ENCODE measurements around the gene FILIP1L. TPM values are rescaled to one million over a fixed set of nuclear protein-coding genes. Genes with fewer than 3 reads are reported as not detected.

The FILIP1L gene
- total RNA-seq, 2 donors from 2014 or later: 370 to 630 TPM

GRCh38 chr3:99900248-99900647 lies 214.1 kb downstream of the FILIP1L start:
- DNase-seq (ENCODE audit: low spot score): no peak
- intact Hi-C loops (cut with DNase I): no loop called here

DNA sequence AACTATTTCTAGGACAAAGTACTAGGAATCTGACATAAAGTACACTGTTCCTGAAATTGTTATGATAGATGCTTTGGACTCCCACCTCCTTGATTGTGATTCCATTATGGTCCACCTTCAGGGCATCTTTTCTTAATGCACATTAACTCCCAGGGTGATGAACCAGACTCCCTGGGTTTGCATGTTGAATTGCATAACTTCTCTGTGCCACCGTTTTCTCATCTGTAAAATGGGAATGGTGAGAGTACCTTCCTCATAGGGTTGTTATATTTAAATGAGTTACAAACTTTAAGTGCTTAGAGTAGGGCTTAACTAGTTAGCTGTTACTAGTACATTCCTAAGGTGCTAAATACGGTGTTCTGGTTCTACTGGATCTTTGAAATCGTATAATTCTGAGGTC lies 214.7 kb downstream of the FILIP1L start:
- no peak for DNase-seq (ENCODE audit: low spot score)
- intact Hi-C loops (cut with DNase I): no loop called here

DNA sequence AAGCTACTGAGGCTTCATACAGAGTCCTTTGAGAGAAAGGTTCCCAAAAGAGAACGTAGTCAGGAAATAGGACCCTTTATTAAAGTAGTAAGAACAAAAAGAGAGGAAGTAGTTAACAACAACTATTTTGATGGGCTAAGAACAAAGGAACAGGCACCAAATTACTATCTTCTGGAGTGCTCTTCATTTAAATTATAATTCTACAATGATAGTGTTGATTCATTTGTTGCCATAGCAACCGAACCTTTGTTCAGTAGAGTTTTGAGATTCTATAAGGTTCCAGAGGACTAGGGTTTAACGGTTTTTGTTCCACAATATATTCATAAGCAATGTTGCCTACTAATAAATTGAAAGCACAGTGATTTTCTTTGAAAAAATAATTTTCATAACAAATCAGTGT lies 217.8 kb downstream of the FILIP1L start:
- DNase-seq (ENCODE audit: low spot score): no peak
- intact Hi-C loops (cut with DNase I): no loop called here

DNA sequence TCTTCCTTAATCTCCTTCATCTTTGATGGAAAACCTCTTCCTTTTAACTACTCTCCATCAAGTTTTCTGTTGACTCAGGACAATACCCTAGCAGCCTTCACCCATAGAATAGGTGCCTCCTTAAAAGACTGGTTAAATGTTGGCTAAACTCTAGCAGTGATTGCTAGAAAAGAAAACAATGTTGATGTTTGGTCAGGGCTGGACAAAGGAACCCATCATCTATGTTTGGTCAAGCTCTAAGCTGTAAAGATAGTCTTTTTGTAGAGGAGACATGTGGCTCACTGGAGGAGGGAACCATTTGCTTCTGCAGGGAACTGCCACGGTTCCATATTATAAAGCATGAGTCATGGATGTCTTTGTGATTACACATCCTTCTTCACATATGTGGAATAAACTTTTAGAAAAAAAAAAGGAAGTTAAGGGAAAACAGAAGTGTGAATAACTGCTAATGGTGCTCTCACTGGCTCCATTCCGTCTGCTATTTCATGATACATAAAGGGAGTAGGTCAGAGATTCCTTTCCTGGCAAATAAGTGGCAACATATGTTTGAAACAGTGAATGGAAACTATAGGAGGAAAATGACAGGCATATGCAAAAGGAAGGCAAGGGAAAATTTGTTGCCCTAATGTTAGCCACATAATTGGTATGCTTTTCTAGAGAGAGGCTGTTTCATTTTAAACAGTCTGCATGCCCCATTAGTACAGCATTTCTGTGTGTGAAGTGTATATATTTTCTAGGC lies 218.4 kb downstream of the FILIP1L start:
- intact Hi-C loops (cut with DNase I): no loop called here
- DNase-seq (ENCODE audit: low spot score): no peak

- no peak for DNase-seq (ENCODE audit: low spot score)
- intact Hi-C loops (cut with DNase I): no loop called here
These were observed 219.1 kb downstream of the FILIP1L start for GRCh38 chr3:99895131-99895696.

DNA sequence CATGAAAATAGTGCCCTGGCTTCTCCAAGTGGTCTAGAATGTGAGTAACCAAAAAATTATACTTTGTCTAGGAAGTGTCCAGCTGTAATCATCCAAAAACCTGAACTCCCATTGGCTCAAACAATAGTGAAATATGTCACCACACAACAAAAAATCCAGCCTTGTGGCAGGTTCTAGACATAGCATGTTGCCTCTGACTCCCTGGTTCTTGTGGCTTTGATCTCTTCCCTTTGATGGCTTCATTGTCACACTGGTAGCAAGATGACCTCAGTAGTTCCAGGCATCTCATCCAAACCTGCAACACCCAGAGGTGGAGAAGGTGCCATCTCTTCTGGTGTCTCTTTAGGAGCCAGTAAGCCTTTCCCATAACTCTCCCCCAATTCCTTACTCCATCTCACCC lies 222.0 kb downstream of the FILIP1L start:
- intact Hi-C loops (cut with DNase I): no loop called here
- DNase-seq (ENCODE audit: low spot score): no peak

GRCh38 chr3:99891610-99892285 lies 222.6 kb downstream of the FILIP1L start:
- intact Hi-C loops (cut with DNase I): no loop called here
- no peak for DNase-seq (ENCODE audit: low spot score)

DNA sequence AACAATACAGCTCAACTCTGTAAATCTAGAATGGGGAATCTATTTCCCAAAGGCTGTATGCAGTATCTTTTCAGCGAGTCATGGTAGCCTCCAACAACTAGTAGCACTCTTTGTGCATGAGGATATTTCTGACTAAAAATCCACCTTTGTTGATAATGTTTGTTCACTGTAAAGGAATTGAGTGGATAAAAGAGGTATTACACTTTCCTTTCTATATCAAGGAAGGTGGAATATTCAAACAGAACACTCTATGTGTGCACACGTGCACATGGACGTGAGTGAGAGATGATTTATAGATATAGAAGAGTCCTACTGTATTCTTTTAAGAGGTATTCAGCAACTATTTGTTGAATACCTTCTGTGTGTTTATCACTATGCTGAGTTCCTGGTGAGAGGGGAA lies 228.4 kb downstream of the FILIP1L start:
- intact Hi-C loops (cut with DNase I): no loop called here
- no peak for DNase-seq (ENCODE audit: low spot score)

GRCh38 chr3:99885085-99885484 lies 229.2 kb downstream of the FILIP1L start:
- DNase-seq (ENCODE audit: low spot score): no peak
- intact Hi-C loops (cut with DNase I): no loop called here

DNA sequence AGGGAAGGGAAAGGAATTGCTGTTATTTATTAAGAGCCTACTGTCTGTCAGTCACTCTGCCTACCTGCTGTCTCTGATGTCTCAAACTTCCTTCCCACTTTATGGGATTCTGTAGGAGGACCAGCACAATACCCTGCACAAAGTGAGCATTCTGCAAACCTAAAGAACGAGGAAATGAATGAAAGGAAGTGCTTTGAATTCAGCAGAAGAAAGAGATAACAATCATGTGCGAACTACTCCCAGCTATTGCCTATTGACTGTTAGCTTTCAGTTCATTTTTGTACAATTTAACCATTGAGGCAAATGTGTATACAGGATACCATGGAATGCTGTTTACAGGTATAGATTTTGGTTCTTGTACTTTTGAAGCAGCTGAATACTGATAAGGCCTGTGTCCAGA lies 229.8 kb downstream of the FILIP1L start:
- no peak for DNase-seq (ENCODE audit: low spot score)
- intact Hi-C loops (cut with DNase I): loop anchor here in 1 of 2 donors (5.0 kb wide), 1 partner anchor 53 kb away; no protein-coding TSS in a partner anchor

GRCh38 chr3:99883693-99884092 lies 230.6 kb downstream of the FILIP1L start:
- intact Hi-C loops (cut with DNase I): loop anchor here in 1 of 2 donors (5.0 kb wide), 1 partner anchor 54 kb away; no protein-coding TSS in a partner anchor

GRCh38 chr3:99883138-99883461 lies 231.2 kb downstream of the FILIP1L start:
- intact Hi-C loops (cut with DNase I): loop anchor here in 1 of 2 donors (5.0 kb wide), 1 partner anchor 54 kb away; no protein-coding TSS in a partner anchor
- no peak for DNase-seq (ENCODE audit: low spot score)

More at GRCh38 chr3:99883693-99884092, 230.6 kb downstream of the FILIP1L start:
- DNase-seq (ENCODE audit: low spot score): no peak

GRCh38 chr3:99882436-99883137 lies 231.7 kb downstream of the FILIP1L start:
- intact Hi-C loops (cut with DNase I): loop anchor here in 1 of 2 donors (5.0 kb wide), 1 partner anchor 55 kb away; no protein-coding TSS in a partner anchor
- DNase-seq (ENCODE audit: low spot score): no peak

GRCh38 chr3:99881121-99881524 lies 233.2 kb downstream of the FILIP1L start:
- DNase-seq (ENCODE audit: low spot score): no peak
- intact Hi-C loops (cut with DNase I): loop anchor here in 1 of 2 donors (5.0 kb wide), 1 partner anchor 56 kb away; no protein-coding TSS in a partner anchor

- no peak for DNase-seq (ENCODE audit: low spot score)
- intact Hi-C loops (cut with DNase I): loop anchor here in 1 of 2 donors (10.0 kb wide), 1 partner anchor 66 kb away; no protein-coding TSS in a partner anchor
These were observed 235.0 kb downstream of the FILIP1L start for GRCh38 chr3:99879275-99879674.

DNA sequence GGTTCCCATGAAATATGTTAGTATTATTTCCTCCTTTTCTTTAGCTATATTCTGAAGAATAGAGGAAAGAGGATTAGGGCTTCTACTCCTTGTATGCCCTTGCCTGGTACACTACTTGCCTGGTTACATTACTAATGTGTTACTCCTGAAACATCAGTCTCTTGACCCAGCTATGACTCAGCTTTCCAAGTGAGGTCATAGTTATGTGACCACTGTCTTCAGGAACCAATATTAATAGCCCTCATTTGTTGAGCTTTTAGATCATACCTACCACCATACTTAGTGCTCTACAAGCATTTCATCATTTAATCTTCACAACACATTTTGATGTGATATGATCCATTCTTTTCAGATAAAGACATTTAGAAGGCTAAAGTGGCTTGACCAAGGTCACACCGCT lies 236.3 kb downstream of the FILIP1L start:
- no peak for DNase-seq (ENCODE audit: low spot score)
- intact Hi-C loops (cut with DNase I): loop anchor here in 1 of 2 donors (10.0 kb wide), 1 partner anchor 67 kb away; no protein-coding TSS in a partner anchor

GRCh38 chr3:99877031-99877579 lies 237.2 kb downstream of the FILIP1L start:
- intact Hi-C loops (cut with DNase I): loop anchor here in 1 of 2 donors (10.0 kb wide), 1 partner anchor 68 kb away; no protein-coding TSS in a partner anchor

DNA sequence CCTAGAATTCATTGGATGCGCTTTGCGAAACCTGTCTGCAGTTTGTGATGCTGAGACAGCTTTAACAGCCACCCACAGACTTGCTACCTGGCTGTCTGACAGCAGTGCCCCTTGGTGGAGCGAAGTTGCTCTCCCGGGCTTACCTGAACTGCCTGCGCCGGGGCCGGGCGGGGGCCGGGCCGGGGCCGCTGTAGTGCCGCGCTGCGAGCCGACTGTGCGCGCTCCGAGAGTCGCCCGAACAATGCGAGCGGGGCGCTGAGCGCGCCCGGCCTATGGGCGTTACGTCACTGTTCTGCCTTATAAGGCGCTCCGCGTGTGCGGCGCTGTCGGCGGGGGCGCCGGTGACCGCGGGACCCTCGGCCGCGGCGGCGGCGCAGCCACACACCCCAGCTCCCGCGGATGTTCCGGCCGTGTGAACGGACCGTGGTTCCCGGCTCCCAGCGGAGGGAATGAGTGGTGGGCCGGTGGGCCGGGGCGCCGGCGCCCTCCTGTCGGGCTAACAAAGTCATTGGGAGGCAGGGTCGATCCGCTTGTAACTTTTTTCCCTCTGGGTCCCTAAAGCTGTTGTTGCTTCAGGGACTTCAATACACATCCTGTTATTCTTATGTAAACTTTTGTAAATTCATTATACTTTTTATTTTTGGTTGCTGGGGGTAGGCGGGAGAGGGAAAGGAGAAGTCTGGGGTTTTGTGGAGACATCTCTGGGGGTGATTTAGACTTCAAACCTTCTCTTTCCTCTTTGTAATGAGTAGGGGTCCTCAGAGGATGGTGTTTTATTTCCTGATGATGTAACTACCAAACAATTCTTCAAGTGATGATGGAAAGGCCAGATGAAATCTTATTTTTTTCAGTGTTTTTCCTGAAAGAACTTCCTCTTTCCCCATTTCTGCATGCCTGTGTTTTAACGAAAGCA lies 238.1 kb downstream of the FILIP1L start:
- peak; percentile 96 for DNase-seq (ENCODE audit: low spot score)

More at GRCh38 chr3:99877031-99877579, 237.2 kb downstream of the FILIP1L start:
- DNase-seq (ENCODE audit: low spot score): no peak

More for the DNA sequence above, 238.1 kb downstream of the FILIP1L start:
- intact Hi-C loops (cut with DNase I): loop anchor here in 1 of 2 donors (10.0 kb wide), 1 partner anchor 69 kb away; no protein-coding TSS in a partner anchor

Measured in posterior vena cava (tissue), 2 donors.